NB4 (cell line): ENCODE data around the gene OR6J1.

Source experiments
- CTCF ChIP-seq: IDR thresholded peaks from one replicate; pipeline ENCODE4 v1.5.1; 2012; ENCODE audit warnings: low read depth, low read length
- MAX ChIP-seq: IDR thresholded peaks from 2 replicates; pipeline ENCODE4 v1.6.1; 2011; ENCODE audit warnings: low read depth, low read length

- TF ChIP-seq CTCF (no peak), MAX (no peak)
These were observed 7.4 kb upstream of the OR6J1 start for GRCh38 chr14:22651586-22651985.
